ENCODE data around the gene HNRNPM.

The HNRNPM gene

DNA sequence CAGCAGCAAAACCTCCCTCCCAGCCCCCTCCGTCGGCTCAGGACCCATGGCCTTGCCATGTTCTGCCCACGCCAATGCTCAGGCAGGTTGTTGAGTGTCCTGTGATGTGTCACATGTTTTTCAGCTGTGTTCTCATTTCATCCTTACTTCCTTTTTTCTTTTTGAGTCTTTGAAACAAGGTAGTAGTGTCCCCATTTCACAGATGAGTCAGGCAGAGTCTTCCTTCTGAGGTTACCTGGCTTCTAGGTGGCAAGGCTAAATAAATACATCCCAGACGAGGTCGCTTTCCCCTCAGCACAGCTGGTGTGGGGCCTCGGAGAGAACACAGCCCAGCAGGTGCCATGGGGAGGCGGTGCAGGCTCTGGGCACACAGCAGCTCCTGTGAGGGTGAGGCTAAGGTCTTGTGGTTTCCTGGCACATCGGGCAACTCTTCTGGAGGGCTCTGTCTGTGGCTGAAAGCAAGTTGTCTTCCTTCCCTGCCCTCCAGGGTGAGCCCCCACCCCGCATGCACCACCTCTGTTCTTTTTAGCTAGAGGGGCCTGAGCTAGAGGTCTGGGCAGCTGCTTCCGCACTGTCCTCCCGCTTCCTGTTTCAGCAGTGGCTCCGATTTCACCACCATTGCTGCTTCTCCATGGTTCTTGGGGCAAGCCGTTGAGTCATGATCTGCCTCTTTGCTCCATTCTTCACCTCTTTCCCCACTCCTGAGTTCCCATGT, 42.5 kb downstream of the HNRNPM start:
- peak in 1 of 2 donors; percentile 31 for DNase-seq (ENCODE audit: low read depth in 2 of 2)

GRCh38 chr19:8488365-8488764, 43.6 kb downstream of the HNRNPM start:
- DNase-seq (ENCODE audit: low read depth in 2 of 2) = no peak

DNA sequence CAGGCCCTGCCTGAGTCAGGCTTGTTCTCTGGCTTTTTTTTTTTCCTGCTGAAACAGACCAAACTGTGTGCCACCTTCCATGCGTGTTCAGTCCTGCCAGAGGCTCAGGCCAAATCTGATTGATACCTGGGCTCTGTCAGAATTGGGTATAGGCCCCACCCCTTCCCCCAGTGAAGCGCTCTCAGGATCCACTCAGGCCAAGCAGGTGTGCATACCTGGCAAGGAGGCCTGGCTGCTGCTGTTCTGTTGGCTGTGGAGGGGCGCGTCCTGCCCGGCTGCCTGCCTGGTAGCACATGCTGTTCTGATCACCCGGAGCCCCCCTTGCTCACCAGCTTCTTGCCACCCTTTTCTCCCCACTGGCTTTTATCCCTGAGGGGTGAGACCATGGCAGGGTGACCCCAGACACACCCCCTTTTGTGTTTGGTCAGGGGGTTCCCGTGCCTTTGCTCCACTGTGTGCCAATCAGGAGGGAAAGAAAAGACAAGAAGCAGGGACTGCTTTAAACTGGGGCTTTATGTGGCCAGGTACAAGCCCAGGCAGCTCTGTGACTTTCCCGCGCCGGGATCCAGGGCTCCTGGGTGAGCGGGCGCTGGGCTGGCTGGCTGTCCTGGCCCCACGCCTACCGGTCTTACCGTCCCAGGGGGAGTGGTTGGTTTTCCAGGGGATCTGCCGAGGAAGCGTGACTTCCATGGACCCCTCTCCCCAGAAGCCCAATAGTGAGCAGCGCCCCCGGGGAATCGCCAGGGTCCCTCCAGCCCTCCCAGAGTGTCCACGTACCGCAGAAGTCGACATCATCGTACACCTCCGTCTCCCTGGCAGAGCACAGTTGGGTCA, 45.0 kb downstream of the HNRNPM start:
- DNase-seq (ENCODE audit: low read depth in 2 of 2) = no peak

GRCh38 chr19:8490395-8490760, 45.6 kb downstream of the HNRNPM start:
- no peak for DNase-seq (ENCODE audit: low read depth in 2 of 2)

- DNase-seq (ENCODE audit: low read depth in 2 of 2) = no peak
Observed at GRCh38 chr19:8490873-8491272, 46.1 kb downstream of the HNRNPM start.

- no peak for DNase-seq (ENCODE audit: low read depth in 2 of 2)
Observed at GRCh38 chr19:8491574-8491973, 46.8 kb downstream of the HNRNPM start.

DNA sequence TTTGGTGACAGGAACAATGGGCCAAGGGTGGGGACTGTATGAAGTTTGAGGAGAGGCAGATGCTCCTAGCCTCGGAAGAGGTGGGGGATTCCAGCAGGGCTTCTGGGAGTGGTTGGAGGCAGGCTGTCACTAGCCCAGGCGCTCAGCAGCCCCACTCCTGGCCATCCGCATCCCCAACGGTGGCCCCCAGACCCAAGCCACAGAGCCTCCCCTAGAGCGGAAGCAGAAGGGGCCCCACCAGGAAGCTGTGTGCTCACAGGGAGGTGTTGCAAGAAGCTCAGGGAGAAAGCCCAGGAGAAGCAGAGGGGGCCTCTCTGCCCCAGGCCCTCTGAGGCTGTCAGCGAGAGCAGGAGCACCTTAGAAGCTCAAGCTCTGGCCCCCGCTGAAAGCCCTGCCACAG, 49.4 kb downstream of the HNRNPM start:
- DNase-seq (ENCODE audit: low read depth in 2 of 2) = no peak

DNA sequence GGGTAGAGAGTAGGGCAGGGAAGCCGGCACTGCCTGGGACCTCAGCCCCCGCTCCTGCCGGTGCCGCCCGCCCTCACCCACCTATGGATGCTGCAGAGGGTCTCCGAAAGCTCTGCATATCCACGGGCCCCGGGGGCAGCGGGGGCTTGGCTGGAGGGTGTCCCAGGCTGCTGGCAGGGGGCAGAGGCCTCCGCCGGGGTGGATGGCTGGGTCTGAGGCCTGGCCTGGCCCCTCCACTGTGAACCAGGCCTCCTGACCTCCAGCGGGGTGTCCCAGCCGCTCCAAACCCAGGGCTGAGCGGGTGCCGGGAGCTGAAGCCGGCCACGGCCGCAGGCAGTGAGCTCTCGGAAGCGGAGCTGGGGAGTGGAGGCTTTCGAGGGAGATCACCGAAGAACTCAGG, 53.5 kb downstream of the HNRNPM start:
- DNase-seq (ENCODE audit: low read depth in 2 of 2) = no peak

- DNase-seq (ENCODE audit: low read depth in 2 of 2) = no peak
Observed at GRCh38 chr19:8499048-8499833, 54.5 kb downstream of the HNRNPM start.

DNA sequence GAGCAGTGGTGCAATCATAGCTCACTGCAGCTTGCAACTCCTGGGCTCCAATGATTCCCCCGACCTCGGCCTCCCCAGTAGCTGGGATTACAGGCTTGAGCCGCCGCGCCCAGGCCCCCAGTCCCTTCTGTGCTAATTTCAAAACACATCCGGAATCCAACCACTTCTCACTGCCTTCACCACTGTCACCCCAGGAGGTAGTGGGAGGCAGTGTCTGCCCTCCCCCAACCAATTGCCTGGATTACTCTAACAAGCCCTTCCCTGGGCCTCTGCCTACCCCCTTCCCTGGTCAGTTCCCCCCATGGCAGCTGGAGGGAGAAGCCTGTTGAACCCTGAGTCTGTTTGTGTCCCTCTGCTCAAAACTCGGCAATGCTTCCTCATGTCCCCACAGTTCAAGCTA, 55.4 kb downstream of the HNRNPM start:
- no peak for DNase-seq (ENCODE audit: low read depth in 2 of 2)

GRCh38 chr19:8501516-8501915, 56.7 kb downstream of the HNRNPM start:
- DNase-seq (ENCODE audit: low read depth in 2 of 2) = no peak

DNA sequence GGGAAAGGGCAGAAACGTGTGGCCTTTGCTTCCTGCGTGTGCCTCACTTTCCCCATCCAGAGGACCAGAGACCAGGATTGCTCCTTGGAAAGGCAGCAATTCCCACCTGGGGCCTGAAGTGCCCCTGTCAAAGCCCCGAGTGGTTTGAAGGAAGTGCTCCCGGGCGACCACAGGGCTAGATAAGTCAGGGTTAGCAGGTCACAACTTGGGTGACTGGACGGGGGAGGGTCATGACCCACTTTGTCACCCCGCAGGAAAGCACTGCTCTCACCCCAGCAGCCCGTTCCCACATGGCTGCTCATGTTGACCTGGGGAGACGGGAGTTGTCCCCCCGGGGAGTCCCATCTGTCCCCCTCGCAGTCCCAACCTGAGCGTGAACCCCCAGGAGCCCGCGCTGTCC, 57.2 kb downstream of the HNRNPM start:
- DNase-seq (ENCODE audit: low read depth in 2 of 2) = no peak

GRCh38 chr19:8503510-8503909, 58.7 kb downstream of the HNRNPM start:
- no peak for DNase-seq (ENCODE audit: low read depth in 2 of 2)

DNA sequence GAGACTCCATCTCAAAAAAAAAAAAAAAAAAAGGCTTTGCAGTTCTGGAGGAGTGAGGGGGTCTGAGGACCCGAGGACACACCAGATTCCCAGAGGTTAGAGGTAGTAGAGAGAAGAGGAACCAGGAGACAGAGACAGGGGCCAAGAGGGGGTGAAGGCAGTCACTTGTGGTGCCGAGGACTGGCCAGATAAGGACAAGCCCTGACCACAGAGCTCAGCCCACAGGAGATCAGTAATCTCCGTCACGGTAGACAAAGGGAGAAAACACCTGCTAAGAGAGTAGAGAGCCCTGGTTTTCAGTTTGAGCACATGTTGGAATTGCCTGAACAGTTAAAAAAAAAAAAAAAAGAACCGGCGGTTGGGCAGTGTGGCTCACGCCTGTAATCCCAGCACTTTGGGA, 59.4 kb downstream of the HNRNPM start:
- DNase-seq (ENCODE audit: low read depth in 2 of 2) = no peak

GRCh38 chr19:8504919-8505318, 60.1 kb downstream of the HNRNPM start:
- no peak for DNase-seq (ENCODE audit: low read depth in 2 of 2)

DNA sequence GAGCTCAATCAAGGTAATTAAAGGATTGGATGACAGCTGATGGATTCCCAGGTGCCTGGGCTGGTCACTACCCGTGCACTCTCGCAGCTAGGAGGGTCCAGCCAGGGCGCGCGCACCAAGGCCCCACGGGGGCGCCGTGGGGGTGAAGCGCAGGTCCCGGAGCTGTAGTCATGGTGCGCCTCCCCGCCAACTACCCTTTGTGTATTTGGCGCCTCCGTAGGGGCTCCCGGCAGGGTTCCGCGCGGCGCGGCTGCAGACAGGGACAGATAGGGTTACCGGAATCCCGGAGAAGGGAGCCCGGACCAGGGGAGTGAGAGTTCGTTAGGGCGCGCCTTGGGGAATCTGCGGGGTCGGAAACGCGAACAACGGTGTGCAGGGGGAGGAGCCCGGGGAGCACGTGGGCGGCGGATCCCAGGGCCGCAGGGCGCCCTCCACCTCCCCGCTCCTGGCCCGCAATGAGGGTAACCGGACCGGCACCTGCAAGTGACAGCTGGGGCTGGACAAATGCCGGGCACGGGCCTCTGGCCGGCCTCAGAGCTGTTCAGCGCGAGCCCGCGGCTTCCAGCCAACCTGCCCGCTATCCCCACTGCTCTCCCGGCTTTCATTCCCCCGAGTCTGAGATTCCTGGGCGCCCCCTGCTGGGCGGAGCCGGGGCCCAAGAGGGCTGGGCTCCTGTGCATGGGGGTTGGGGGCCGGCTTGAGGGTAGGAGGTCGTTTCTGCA, 61.1 kb downstream of the HNRNPM start:
- peak in 1 of 2 donors; percentile 68 for DNase-seq (ENCODE audit: low read depth in 2 of 2)

DNA sequence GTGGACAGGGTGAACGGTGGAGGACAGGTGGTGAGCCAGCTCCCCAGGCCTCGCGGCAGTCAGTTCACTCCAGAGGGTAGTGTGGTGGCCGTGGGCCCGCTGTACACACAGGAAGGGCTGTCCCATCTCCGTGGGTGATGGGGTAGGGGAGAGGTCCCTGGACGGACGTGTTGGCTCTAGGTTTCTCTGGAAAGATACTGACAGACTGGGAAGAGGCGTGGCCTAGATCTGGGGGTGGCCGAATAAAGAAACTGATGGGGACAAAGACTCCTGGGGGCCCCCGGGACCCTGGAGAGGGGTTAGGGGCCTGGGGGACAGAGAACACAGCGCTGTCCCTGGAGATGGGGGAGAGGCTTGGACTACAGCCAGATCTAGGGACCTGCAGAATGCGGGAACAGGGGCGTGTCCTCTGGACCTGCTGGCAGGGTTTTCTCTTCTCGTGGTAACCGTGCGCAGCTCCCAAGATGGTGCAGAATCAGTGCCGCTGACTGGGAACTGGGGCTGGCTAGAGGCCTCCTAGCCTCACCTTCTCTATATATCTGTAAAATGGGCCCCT, 61.7 kb downstream of the HNRNPM start:
- DNase-seq (ENCODE audit: low read depth in 2 of 2) = no peak

DNA sequence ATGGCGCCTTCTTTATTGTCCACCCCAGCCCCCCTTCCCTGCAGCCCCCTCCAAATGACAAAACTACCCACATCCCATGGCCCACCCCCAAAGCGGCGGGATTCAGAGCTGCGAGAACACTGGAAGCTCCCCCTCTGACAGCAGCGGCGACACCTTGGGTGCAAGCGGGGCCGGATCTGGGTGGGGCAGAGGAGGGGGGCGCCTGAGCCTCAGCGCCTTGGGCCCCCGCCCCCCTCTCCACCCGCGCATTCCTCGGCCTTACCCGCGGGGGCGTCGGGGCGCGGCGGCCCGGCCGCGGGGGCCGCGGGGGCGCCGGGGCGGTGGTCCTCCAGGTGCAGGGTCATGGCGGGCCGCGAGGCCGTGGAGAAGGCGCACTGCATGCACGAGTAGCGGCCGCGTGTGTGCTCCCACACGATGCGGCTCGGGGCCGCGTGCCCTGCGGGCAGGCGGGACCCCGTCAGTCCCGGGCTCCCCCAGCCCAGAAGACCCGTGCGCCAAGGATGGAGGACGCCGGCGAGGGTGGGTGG, 65.9 kb downstream of the HNRNPM start:
- no peak for DNase-seq (ENCODE audit: low read depth in 2 of 2)

DNA sequence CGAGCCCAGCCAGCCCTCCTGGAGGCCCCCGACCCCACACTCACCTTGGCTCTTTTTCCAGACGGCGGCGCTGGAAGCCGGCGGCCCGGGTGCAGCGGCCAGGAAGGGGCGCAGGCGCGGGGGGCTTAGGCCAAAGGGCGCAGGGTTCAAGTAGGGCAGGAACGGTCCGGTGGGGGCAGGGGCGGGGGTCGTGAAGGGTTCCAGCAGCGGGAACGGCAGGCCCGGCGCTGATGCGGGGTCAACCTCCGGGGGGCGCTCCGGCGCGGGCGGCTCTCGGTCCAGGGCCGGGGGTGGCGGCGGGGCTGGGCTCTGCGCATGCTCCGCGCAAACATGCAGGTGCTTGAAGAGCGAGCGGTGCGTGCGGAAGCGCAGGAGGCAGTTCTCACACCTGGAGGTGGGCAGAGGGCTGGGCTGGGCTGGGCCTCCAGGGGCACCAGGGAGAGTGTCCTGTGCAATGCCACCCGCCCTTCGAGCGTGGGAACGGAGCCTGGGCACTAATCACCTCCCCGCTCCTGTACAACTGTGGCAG, 66.9 kb downstream of the HNRNPM start:
- no peak for DNase-seq (ENCODE audit: low read depth in 2 of 2)

DNA sequence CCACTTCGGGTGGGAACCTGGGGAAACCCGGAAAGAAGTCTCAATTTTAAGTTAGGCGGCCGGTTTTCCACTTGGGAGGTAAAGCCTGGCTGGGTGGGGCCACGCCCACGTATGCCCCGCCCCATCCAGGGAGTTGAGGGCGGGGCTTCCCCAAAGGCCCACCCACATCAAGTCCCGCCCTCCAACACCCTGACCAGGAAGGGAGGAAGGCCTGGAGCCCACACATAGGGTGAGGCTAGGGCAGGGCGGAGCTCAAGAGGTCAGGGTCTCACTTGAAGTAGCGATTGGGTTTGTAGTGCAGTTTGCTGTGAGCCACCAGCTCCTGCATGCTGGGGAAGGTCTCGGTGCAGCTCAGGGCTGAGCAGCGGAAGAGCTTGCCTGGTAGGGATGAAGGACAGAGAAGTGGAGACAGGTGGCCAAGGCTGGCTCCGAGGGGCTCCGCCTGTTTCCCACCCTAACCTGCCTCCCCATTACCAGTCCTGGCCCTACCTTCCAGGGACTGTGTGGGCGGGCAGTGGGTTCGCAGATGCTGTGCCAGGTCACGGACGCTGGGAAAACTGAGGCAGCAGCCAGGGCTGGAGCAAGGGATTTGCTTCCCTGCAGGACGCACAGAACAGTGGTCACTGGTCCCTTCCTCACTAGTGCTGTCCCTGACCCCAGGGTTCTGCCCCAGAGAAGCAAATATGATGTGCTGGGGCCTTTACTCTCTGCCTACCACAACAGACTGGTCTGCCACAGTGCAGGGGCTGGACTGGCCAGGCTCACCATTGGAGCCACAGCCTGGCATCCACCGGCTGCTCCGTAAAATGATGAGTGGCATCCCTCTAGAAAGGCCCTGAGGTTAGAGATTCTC, 67.6 kb downstream of the HNRNPM start:
- DNase-seq (ENCODE audit: low read depth in 2 of 2) = no peak
